HG03139 (cell line): ENCODE data around the gene TTPAL.

Experiments
- ATAC-seq: cut with Tn5 transposase; IDR thresholded peaks from one replicate; pipeline ENCODE4 v1.9.1; 2021; ENCODE audit not compliant: unreplicated experiment

The TTPAL gene

GRCh38 chr20:44439318-44439717 is 36.4 kb upstream of the TTPAL start:
- no peak for ATAC-seq

- no peak for ATAC-seq
Observed at GRCh38 chr20:44442298-44443070, 33.2 kb upstream of the TTPAL start.

DNA sequence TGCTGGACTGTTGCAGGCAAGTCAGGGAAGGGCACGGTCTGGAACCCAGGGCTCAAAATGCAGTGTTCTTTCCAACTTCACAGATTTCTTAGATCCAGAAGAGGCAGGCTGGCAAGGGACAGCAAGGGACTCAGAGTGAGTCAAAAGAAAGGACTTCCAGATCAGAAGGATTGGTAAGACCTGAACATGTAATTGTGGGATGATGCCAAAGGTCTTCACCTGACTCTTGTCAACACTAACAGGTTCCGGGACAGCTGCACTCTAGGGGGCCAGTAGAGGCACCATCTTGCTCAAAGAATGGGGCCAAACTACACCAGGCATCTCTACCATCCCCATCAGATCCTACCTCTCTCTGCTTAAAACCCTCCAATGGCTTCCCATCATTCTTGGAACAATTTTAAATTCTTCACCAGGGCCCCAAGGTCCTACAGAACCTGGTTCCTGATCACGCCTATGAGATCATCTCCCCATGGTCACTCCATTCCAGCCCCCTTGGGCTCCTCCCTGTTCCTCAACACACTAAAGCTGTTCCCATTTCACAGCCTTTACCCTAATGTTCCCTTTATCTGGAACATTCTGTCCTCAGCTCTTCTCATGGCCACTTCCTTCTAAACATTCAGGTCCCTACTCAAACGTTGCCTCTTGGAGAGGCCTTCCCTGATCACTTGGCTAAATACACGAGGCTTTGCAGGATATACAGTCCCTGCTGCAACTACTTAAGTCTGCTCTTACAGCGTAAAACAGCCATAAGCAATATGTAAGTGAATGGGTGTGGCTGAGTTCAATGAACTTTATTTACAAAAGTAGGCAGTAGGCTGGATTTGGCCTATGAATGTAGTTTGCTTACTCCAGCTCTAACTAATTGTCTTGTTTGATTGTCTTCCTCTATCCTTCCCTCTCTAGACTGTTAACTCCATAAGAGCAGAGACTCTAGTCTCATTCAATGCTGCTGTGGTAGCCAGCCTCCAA is 29.6 kb upstream of the TTPAL start:
- no peak for ATAC-seq

GRCh38 chr20:44447827-44448419 is 27.8 kb upstream of the TTPAL start:
- ATAC-seq: no peak

GRCh38 chr20:44448753-44449546 is 26.7 kb upstream of the TTPAL start:
- no peak for ATAC-seq

DNA sequence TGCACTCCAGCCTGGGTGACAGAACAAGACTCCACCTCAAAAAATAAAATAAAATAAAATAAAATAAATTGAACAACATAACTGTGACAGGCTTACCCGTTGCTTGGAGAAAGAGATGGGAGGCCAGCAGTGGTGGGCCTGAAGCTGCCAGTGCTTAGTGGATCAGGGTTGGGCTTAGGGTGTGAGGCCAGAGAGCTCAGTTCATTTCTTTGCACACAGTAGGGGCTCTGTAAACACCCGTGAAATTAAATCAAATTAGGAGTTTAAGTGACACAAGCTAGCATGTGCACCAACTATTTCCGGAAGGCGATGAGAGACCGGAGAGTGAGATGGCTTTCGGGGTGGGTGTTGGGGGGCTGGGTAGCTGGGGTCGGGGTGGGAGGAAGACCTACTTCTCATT is 25.8 kb upstream of the TTPAL start:
- no peak for ATAC-seq

- ATAC-seq: no peak
Observed at GRCh38 chr20:44450281-44450889, 25.3 kb upstream of the TTPAL start.

DNA sequence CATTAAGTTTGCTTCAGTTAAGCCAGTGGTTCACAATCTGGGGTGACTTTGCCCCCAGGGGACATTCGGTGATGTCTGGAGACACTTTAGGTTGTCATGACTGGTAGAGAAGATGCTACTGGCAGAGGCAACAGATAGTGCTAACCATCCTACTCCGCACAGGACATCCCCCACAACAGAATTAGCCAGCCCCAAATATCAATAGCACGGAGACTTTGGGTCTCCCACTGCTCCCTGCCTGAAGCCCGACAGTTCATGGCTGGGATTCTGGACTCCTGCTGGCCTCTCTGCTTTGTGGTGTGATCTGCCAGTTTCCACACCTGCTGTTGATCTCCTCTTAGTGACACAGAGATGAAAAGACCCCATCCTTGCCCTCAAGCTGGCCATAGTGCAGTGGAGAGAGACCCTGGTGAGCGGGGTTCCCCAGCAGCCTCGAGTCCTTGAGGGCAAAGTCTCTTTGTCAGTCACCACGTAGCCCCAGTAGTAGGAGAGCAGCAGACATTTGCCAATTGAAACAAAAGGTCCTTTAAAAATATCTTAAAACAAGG is 24.7 kb upstream of the TTPAL start:
- ATAC-seq: no peak

- no peak for ATAC-seq
Observed at GRCh38 chr20:44454306-44454963, 21.2 kb upstream of the TTPAL start.

- ATAC-seq: no peak
Observed at GRCh38 chr20:44455126-44455525, 20.5 kb upstream of the TTPAL start.

DNA sequence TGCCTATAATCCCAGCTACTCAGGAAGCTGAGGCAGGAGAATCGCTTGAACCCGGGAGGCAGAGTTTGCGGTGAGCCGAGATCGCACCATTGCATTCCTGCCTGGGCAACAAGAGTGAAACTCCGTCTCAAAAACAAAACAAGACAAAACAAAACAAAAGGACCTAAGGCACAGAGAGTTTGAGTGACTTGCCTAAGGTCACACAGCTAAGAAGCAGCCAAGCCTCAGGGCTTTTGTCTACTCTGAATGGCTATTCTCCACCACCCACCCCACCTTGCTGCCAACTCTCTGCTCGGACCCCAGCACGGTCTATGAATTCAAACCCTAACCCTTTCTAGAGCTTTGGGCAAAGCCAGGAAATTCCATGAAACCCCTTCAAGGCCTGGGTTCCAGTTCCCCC is 19.1 kb upstream of the TTPAL start:
- ATAC-seq: no peak

DNA sequence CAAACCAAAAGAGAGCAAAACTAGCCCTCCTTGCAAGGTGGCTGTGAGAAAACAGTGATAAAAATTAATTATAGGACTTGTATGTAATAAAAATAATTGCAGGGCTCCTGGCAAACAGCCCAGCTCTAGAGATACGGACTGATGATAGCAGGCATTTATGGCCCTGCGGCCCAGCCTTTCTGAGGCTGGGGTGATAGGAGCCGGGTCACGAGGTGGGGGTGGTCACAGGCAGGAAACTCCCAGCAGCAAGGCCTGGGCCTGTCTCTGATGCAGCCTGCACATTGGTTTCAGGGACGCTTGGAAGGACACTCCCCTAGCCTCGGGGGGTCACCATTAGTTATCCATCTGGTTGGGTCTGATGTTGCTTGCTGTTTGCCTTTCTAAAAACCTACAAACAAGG is 18.7 kb upstream of the TTPAL start:
- ATAC-seq: no peak

DNA sequence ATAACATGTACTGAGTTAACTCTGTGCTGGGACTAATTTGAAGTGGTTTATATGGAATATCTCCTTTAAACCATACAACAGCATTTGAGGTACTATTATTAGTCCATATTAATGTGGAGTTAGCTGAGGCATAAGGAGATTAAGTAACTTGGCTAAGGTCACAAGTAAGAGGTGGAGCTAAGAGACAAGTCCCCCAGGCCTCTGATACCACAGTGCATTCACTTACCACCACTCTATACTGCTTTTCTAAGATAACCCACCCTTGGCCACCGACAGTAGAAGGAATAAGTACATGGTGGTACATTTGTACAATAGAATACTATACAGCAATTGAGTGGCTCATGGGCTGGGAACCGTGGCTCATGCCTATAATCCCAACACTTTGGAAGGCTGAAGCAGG is 16.4 kb upstream of the TTPAL start:
- no peak for ATAC-seq

DNA sequence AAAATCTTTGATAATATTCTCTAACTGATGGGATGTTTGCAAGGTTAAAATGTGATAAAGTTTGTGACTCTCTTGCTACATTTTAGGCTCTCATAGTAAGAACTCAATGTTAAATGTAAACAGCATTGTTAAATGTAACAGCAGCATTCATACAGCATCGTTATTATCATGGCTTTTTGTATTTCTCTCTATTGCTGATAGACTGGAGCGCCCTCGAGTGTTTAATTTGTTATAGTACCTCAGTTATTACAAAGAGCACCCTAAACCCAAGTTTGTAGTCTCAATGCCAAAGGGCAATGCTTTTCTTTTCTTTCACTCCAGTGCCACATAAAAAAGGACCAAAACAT is 14.9 kb upstream of the TTPAL start:
- no peak for ATAC-seq

DNA sequence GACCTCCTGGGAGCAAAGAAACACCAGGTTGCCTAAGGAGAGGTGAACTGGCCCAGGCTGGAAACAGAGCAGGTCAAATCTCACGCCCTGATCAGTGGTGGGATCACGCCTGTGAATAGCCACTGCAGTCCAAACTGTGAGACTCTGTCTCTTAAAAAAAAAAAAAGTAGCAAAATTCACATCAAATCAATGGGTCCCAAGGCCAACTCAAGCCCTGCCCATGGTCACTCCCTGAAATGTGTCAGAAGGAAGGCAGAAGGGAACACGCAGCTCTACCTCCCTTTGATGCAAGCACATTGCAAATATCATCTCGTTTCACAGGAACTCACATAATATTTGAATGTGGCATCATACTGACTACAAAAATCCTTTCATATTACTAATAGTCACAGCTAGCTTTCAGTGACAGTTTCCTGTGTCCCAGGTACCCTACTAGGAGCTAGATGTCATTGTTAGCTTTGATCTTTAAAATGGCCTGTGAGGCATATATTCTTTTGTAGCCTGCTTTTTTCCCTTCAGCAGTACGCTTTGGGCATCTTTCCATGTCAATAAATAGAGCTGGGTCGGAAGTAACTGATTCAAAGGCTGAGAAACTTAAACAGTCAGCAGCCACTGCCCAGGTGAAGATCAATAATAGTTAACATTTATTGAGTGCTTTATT is 14.4 kb upstream of the TTPAL start:
- ATAC-seq: no peak

- no peak for ATAC-seq
Observed at GRCh38 chr20:44461803-44462174, 13.9 kb upstream of the TTPAL start.

- ATAC-seq: no peak
Observed at GRCh38 chr20:44463466-44463865, 12.2 kb upstream of the TTPAL start.

DNA sequence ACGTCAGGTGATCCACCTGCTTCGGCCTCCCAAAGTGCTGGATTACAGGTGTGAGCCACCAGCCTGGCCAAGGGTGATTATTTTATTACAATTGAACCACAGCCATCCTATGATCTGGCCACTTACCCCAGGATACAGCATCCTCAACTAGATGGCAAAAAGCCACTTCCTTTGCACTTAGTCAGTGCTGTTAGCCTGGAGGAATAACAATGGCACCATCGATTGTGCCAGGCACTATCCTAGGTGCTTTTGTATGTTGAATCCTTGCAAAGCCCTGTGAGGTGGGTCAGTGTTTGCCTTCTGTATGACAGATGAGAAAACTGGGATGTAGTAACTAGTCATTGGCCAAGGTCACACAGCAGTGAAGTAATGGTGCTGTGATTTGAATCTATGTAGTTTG is 11.2 kb upstream of the TTPAL start:
- no peak for ATAC-seq

DNA sequence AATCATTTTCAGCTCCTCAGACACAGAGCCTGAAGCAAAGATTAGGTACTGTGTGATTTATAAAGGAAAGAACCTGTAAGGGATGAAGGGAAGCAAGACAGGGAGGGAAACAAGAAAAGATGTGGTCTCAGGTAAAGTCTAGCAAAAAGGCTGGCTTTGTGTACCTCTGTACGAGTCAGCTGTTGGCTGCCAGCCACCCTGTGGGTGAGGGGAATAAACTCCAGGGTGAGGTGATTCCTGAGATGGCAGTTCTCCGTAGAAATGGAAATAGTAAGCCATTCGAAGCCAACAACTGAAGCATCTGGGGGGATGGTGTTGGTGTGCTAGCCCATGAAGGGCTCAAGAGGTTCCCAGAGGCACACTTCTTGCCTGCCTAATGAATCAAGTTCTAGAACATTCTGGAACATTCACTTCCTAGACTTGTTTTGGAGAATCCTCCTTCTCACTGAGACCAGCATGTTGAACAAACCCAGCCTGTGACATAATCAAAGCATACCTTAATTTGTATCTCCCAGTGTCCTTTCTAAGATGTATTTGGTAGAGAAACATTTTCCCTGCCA is 10.6 kb upstream of the TTPAL start:
- ATAC-seq: no peak
